ENCODE data around the gene NEXN. TPM values are rescaled to one million over a fixed set of nuclear protein-coding genes. Genes with fewer than 3 reads are reported as not detected.

NEXN gene
- polyA plus RNA-seq, 1 experiment: 7.8 TPM

- ChIA-PET POLR2A (interaction anchor here (0.6 kb wide), 1 partner anchor 50 kb away, joined by 3 read pairs; no protein-coding TSS in a partner anchor), CTCF (no interaction called here)
- no peak for TF ChIP-seq CTCF (IDR thresholded peaks at IDR 0.05; ENCODE audit: insufficient read depth, low read depth, low read length)
- Histone ChIP-seq H3K27me3 (ENCODE audit: control insufficient read depth, insufficient read depth, low read length) (no peaks in the 10 kb centered on the region), H3K4me3 (ENCODE audit: low read depth, low read length) (no peak overlapping the region), H3K36me3 (ENCODE audit: control insufficient read depth, insufficient read depth, low read length) (peaks cover 11% of the 10 kb centered on the region)
- DNase-seq (ENCODE audit: low read depth): peak; percentile 71
Observed at GRCh38 chr1:77925518-77925917, 37.1 kb downstream of the NEXN start.

- CTCF ChIA-PET: no interaction called here
- POLR2A ChIA-PET: interaction anchor here (0.6 kb wide), 1 partner anchor 50 kb away, joined by 3 read pairs; no protein-coding TSS in a partner anchor
Observed at GRCh38 chr1:77925956-77926355, 37.5 kb downstream of the NEXN start.

GRCh38 chr1:77926561-77927357 is 38.3 kb downstream of the NEXN start:
- no peak for DNase-seq (ENCODE audit: low read depth)
- Histone ChIP-seq H3K4me3 (ENCODE audit: low read depth, low read length) (no peak overlapping the region), H3K36me3 (ENCODE audit: control insufficient read depth, insufficient read depth, low read length) (peaks cover 9% of the 10 kb centered on the region), H3K27me3 (ENCODE audit: control insufficient read depth, insufficient read depth, low read length) (no peaks in the 10 kb centered on the region)
- ChIA-PET CTCF (no interaction called here), POLR2A (no interaction called here)
- TF ChIP-seq CTCF (IDR thresholded peaks at IDR 0.05; ENCODE audit: insufficient read depth, low read depth, low read length): no peak

More at GRCh38 chr1:77925956-77926355, 37.5 kb downstream of the NEXN start:
- peaks cover 11% of the 10 kb centered on the region for H3K36me3 ChIP-seq (ENCODE audit: control insufficient read depth, insufficient read depth, low read length)
- H3K27me3 ChIP-seq (ENCODE audit: control insufficient read depth, insufficient read depth, low read length): no peaks in the 10 kb centered on the region
- no peak overlapping the region for H3K4me3 ChIP-seq (ENCODE audit: low read depth, low read length)
- DNase-seq (ENCODE audit: low read depth): no peak
- no peak for TF ChIP-seq CTCF (IDR thresholded peaks at IDR 0.05; ENCODE audit: insufficient read depth, low read depth, low read length)

- Histone ChIP-seq H3K36me3 (ENCODE audit: control insufficient read depth, insufficient read depth, low read length) (peaks cover 9% of the 10 kb centered on the region), H3K4me3 (ENCODE audit: low read depth, low read length) (no peak overlapping the region), H3K27me3 (ENCODE audit: control insufficient read depth, insufficient read depth, low read length) (no peaks in the 10 kb centered on the region)
- TF ChIP-seq CTCF (IDR thresholded peaks at IDR 0.05; ENCODE audit: insufficient read depth, low read depth, low read length): no peak
- DNase-seq (ENCODE audit: low read depth): no peak
- POLR2A ChIA-PET: no interaction called here
- CTCF ChIA-PET: no interaction called here
Observed at GRCh38 chr1:77927414-77927813, 39.0 kb downstream of the NEXN start.

- no peak overlapping the region for H3K4me3 ChIP-seq (ENCODE audit: low read depth, low read length)
- TF ChIP-seq CTCF (IDR thresholded peaks at IDR 0.05; ENCODE audit: insufficient read depth, low read depth, low read length): no peak
- peaks cover 14% of the 10 kb centered on the region for H3K36me3 ChIP-seq (ENCODE audit: control insufficient read depth, insufficient read depth, low read length)
- POLR2A ChIA-PET: no interaction called here
- DNase-seq (ENCODE audit: low read depth): no peak
- CTCF ChIA-PET: no interaction called here
- H3K27me3 ChIP-seq (ENCODE audit: control insufficient read depth, insufficient read depth, low read length): no peaks in the 10 kb centered on the region
Observed at GRCh38 chr1:77929806-77930205, 41.4 kb downstream of the NEXN start.
